GM20000 (cell line): Measurements from ENCODE around the gene COL13A1.

Source experiments
- DNase-seq: peaks from one replicate; pipeline ENCODE4 v3.0.0; 2012; ENCODE audit warnings: low spot score
- TF ChIP-seq, protein P1 (sequence below): IDR thresholded peaks from 2 replicates; pipeline ENCODE4 v1.5.1; 2012; ENCODE audit warnings: mild to moderate bottlenecking, control low read depth; ENCODE audit errors: extremely low read depth, missing control alignments

Gene COL13A1

DNA sequence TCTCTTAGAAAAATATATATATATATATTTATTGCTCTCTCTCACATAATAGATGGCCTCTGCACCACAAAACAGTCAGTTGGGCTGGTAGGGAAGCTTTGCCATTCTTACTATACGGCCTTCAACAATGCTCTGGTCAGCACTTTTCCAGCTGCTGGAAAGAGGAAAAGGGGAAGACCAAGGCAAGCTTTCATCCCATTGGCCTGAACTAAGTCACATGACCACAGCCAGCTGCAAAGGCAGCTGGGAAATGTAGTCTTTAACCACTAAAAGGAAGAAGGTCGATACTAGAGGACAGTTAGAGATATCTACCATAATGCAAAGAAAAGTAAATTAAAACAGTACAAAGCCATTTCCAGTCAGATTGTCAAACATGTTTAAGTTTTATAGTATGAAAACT is 192.6 kb downstream of the COL13A1 start:
- TF ChIP-seq, protein P1, sequence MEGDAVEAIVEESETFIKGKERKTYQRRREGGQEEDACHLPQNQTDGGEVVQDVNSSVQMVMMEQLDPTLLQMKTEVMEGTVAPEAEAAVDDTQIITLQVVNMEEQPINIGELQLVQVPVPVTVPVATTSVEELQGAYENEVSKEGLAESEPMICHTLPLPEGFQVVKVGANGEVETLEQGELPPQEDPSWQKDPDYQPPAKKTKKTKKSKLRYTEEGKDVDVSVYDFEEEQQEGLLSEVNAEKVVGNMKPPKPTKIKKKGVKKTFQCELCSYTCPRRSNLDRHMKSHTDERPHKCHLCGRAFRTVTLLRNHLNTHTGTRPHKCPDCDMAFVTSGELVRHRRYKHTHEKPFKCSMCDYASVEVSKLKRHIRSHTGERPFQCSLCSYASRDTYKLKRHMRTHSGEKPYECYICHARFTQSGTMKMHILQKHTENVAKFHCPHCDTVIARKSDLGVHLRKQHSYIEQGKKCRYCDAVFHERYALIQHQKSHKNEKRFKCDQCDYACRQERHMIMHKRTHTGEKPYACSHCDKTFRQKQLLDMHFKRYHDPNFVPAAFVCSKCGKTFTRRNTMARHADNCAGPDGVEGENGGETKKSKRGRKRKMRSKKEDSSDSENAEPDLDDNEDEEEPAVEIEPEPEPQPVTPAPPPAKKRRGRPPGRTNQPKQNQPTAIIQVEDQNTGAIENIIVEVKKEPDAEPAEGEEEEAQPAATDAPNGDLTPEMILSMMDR: no peak

DNA sequence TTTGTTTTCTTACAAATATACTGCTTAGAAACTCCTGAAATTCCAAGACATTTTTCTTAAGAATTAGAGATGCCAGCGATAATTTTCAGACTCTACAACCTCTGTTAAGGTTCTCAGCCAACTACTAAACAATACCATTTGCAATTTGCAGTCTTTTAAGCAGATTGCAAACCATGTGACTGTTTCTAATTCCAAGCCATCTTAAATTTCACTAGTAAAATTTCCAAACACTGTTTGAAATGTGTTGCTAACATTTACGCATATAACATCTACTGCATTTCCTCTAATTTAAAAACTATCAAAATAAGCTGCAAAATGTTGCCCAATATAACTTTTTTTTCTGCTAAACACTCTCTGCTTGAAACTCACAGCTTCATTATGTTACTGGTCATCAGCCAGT is 194.9 kb downstream of the COL13A1 start:
- no peak for DNase-seq
- TF ChIP-seq, protein P1: no peak

More for the DNA sequence above, 192.6 kb downstream of the COL13A1 start:
- peak; percentile 38 for DNase-seq

DNA sequence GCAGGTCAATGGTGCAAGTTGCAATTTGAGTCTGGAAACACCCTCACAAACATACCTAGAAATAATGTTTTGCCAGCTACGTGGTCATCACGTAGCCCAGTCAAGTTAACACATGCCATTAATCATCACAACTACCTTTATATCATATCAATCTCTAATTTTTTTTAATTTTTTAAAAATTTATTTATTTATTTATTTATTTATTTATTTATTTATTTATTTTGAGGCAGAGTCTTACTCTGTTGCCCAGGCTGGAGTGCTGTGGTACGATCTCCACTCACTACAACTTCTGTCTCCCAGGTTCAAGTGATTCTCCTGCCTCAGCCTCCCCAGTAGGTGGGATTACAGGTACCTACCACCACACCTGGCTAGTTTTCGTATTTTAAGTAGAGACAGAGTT is 198.6 kb downstream of the COL13A1 start:
- DNase-seq: no peak

DNA sequence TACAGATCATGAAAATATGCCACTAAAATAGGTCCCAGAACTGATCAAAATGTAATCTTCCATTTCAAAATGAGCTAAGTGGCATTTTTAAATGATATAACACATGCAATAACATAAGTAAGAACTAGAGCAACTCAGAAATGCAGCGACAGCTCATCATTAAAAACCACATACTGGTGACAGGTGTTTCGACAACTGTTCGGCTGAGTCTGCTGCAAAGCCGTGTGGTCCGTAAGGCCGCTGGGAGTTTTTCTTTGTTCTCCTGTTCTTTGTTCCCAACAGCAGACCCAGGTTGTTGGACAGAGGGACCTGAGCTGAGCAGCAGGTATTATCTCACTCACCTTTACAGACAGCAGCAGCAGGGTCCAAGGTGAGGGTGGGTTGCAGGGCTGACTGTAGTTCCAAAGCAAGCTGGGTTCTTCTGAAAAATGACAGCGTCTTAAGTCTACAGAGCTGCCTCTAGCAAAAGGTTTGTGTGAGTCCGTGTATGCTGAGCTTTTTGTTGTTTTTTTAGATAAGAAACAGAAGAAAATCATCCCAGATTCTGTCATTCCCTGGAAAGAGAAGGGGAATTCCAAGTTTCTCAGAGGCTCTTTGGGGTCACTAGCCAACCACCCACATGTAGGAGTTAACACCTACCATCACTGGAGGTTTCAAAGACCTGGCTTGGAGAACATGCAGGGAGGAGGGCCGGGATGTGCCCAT is 205.6 kb downstream of the COL13A1 start:
- TF ChIP-seq, protein P1: no peak
- no peak for DNase-seq

More for the DNA sequence above, 198.6 kb downstream of the COL13A1 start:
- TF ChIP-seq, protein P1: no peak
